Measurements from ENCODE around the gene RELB.
A peak's percentile ranks its signal among the peaks of the same experiment; 100 is the strongest.
"Not testable (repeated sequence)": the region's sequence is repeated elsewhere in the genome, so short reads cannot be mapped to it uniquely, and the experiment has no call there.

Gene RELB

GRCh38 chr19:44988273-44988672 is 13.0 kb upstream of the RELB start:
- DNase-seq = no peak

- peak; percentile 18 to 37 for DNase-seq
Observed at GRCh38 chr19:44988896-44989556, 12.2 kb upstream of the RELB start.

- DNase-seq = no peak
Observed at GRCh38 chr19:44990459-44990858, 10.8 kb upstream of the RELB start.

GRCh38 chr19:44990966-44991365 is 10.3 kb upstream of the RELB start:
- no peak for DNase-seq

- DNase-seq = no peak
Observed at GRCh38 chr19:44992336-44993163, 8.7 kb upstream of the RELB start.

- no peak for DNase-seq
Observed at GRCh38 chr19:44993526-44993925, 7.7 kb upstream of the RELB start.

- no peak for DNase-seq
Observed at GRCh38 chr19:44993926-44994537, 7.2 kb upstream of the RELB start.

- DNase-seq = no peak
Observed at GRCh38 chr19:44998025-44998424, 3.2 kb upstream of the RELB start.

- not testable (repeated sequence) for DNase-seq
Observed at GRCh38 chr19:44999131-44999925, 1.9 kb upstream of the RELB start.

GRCh38 chr19:45000665-45001064 is 599 bp upstream of the RELB start:
- not testable (repeated sequence) for DNase-seq

- no peak for DNase-seq
Observed at GRCh38 chr19:45003485-45003884, 2.2 kb downstream of the RELB start.

- DNase-seq = no peak
Observed at GRCh38 chr19:45005787-45006186, 4.5 kb downstream of the RELB start.

- DNase-seq = no peak
Observed at GRCh38 chr19:45008552-45008951, 7.3 kb downstream of the RELB start.

- no peak for DNase-seq
Observed at GRCh38 chr19:45009625-45010255, 8.5 kb downstream of the RELB start.

- DNase-seq = no peak
Observed at GRCh38 chr19:45010306-45010705, 9.0 kb downstream of the RELB start.

- no peak for DNase-seq
Observed at GRCh38 chr19:45011959-45012358, 10.7 kb downstream of the RELB start.

GRCh38 chr19:45016388-45017314 is 15.4 kb downstream of the RELB start:
- peak; percentile 15 to 54 for DNase-seq

GRCh38 chr19:45019187-45019586 is 17.9 kb downstream of the RELB start:
- no peak for DNase-seq

- DNase-seq = no peak
Observed at GRCh38 chr19:45020071-45020470, 18.8 kb downstream of the RELB start.

- no peak for DNase-seq
Observed at GRCh38 chr19:45021971-45022370, 20.7 kb downstream of the RELB start.

GRCh38 chr19:45023048-45023447 is 21.8 kb downstream of the RELB start:
- no peak for DNase-seq
